Measurements from ENCODE around the gene LITAF. TPM values are rescaled to one million over a fixed set of nuclear protein-coding genes. Genes with fewer than 3 reads are reported as not detected.

The LITAF gene
- total and polyA plus RNA-seq, 2 experiments from 2014 or later, result 83.2 to 150 TPM

- no peak for TF ChIP-seq EZH2phosphoT487 (IDR thresholded peaks at IDR 0.05; ENCODE audit: insufficient read depth, low read depth)
- no peak for TF ChIP-seq EZH2 (IDR thresholded peaks at IDR 0.05; ENCODE audit: insufficient read depth, poor library complexity, severe bottlenecking)
- Histone ChIP-seq H3K4me2 (ENCODE audit: unreplicated experiment) (no peak overlapping the region), H3K79me2 (ENCODE audit: insufficient read depth) (no peaks in the 10 kb centered on the region), H3F3A (ENCODE audit: insufficient read depth) (no peaks in the 10 kb centered on the region), H3K36me3 (ENCODE audit: low read depth) (no peaks in the 10 kb centered on the region), H2AFZ (no peak overlapping the region), H4K20me1 (ENCODE audit: insufficient read depth) (no peaks in the 10 kb centered on the region), H3K9ac (no peak overlapping the region), H3K4me3 (no peak overlapping the region), H3K4me1 (ENCODE audit: insufficient read depth) (peaks cover 24% of the 10 kb centered on the region), H3K27me3 (replicated peaks; ENCODE audit: insufficient read depth) (no peaks in the 10 kb centered on the region), H3K27ac (no peak overlapping the region), H3K9me3 (ENCODE audit: low read depth) (no peaks in the 10 kb centered on the region), H3K9me2 (ENCODE audit: insufficient read depth) (no peaks in the 10 kb centered on the region)
- WGBS, 2 experiments (ENCODE audit: low coverage in 1 of 2, low lambda C conversion rate in 2 of 2, missing lambda C conversion rate in 2 of 2), result 96 to 97% methylated on average over 6 of the region's 6 CpGs
- no peak for DNase-seq
- in situ Hi-C loops (cut with MboI), result no loop called here
These were observed 47.6 kb upstream of the LITAF start for GRCh38 chr16:11634312-11634711.

- in situ Hi-C loops (cut with MboI), result no loop called here
These were observed 46.4 kb upstream of the LITAF start for GRCh38 chr16:11633113-11633512.

GRCh38 chr16:11632455-11632939 is 45.8 kb upstream of the LITAF start:
- H3K9me2 ChIP-seq (ENCODE audit: insufficient read depth), result no peaks in the 10 kb centered on the region
- no peaks in the 10 kb centered on the region for H3K27me3 ChIP-seq (replicated peaks; ENCODE audit: insufficient read depth)
- H3K4me3 ChIP-seq, result 0 out of 2 replicates have a peak overlapping the region, but pooled peaks have one; percentile 4
- TF ChIP-seq EZH2phosphoT487 (IDR thresholded peaks at IDR 0.05; ENCODE audit: insufficient read depth, low read depth) (no peak), EZH2 (IDR thresholded peaks at IDR 0.05; ENCODE audit: insufficient read depth, poor library complexity, severe bottlenecking) (no peak)
- H3K4me1 ChIP-seq (ENCODE audit: insufficient read depth), result peaks cover 38% of the 10 kb centered on the region
- no peaks in the 10 kb centered on the region for H3K36me3 ChIP-seq (ENCODE audit: low read depth)
- 4 to 5% methylated on average over 15 of the region's 15 CpGs for WGBS, 2 experiments (ENCODE audit: low coverage in 1 of 2, low lambda C conversion rate in 2 of 2, missing lambda C conversion rate in 2 of 2)
- H4K20me1 ChIP-seq (ENCODE audit: insufficient read depth), result no peaks in the 10 kb centered on the region
- peak; percentile 93 for DNase-seq
- no peaks in the 10 kb centered on the region for H3K9me3 ChIP-seq (ENCODE audit: low read depth)
- peaks cover 9% of the 10 kb centered on the region for H3F3A ChIP-seq (ENCODE audit: insufficient read depth)
- H3K9ac ChIP-seq, result peak overlapping the region; percentile 81
- in situ Hi-C loops (cut with MboI), result no loop called here
- H3K4me2 ChIP-seq (ENCODE audit: unreplicated experiment), result peak overlapping the region; percentile 32
- peak overlapping the region; percentile 82 for H3K27ac ChIP-seq
- no peaks in the 10 kb centered on the region for H3K79me2 ChIP-seq (ENCODE audit: insufficient read depth)
- H2AFZ ChIP-seq, result peak overlapping the region; percentile 37; the same call in 1 of the 2 replicates

More at GRCh38 chr16:11633113-11633512, 46.4 kb upstream of the LITAF start:
- H3K4me2 ChIP-seq (ENCODE audit: unreplicated experiment), result peak overlapping the region; percentile 32
- H3K9me3 ChIP-seq (ENCODE audit: low read depth), result no peaks in the 10 kb centered on the region
- peak overlapping the region; percentile 37; the same call in 1 of the 2 replicates for H2AFZ ChIP-seq
- 95% methylated on average over 3 of the region's 3 CpGs for WGBS, 2 experiments (ENCODE audit: low coverage in 1 of 2, low lambda C conversion rate in 2 of 2, missing lambda C conversion rate in 2 of 2)
- no peak overlapping the region for H3K4me3 ChIP-seq
- no peaks in the 10 kb centered on the region for H4K20me1 ChIP-seq (ENCODE audit: insufficient read depth)
- no peaks in the 10 kb centered on the region for H3K9me2 ChIP-seq (ENCODE audit: insufficient read depth)
- no peaks in the 10 kb centered on the region for H3K27me3 ChIP-seq (replicated peaks; ENCODE audit: insufficient read depth)
- H3K36me3 ChIP-seq (ENCODE audit: low read depth), result no peaks in the 10 kb centered on the region
- H3K27ac ChIP-seq, result peak overlapping the region; percentile 82
- H3F3A ChIP-seq (ENCODE audit: insufficient read depth), result 0 out of 2 replicates have a peak, but pooled peaks cover 7% of the 10 kb centered on the region
- TF ChIP-seq EZH2 (IDR thresholded peaks at IDR 0.05; ENCODE audit: insufficient read depth, poor library complexity, severe bottlenecking), result no peak
- no peak for TF ChIP-seq EZH2phosphoT487 (IDR thresholded peaks at IDR 0.05; ENCODE audit: insufficient read depth, low read depth)
- peaks cover 33% of the 10 kb centered on the region for H3K4me1 ChIP-seq (ENCODE audit: insufficient read depth)
- H3K79me2 ChIP-seq (ENCODE audit: insufficient read depth), result no peaks in the 10 kb centered on the region
- peak overlapping the region; percentile 81 for H3K9ac ChIP-seq
- DNase-seq, result no peak

- WGBS, 2 experiments (ENCODE audit: low coverage in 1 of 2, low lambda C conversion rate in 2 of 2, missing lambda C conversion rate in 2 of 2), result 92% methylated on average over 7 of the region's 7 CpGs
- H3F3A ChIP-seq (ENCODE audit: insufficient read depth), result peaks cover 22% of the 10 kb centered on the region
- H3K79me2 ChIP-seq (ENCODE audit: insufficient read depth), result no peaks in the 10 kb centered on the region
- H3K9me3 ChIP-seq (ENCODE audit: low read depth), result no peaks in the 10 kb centered on the region
- H3K4me1 ChIP-seq (ENCODE audit: insufficient read depth), result peaks cover 51% of the 10 kb centered on the region
- no peaks in the 10 kb centered on the region for H3K9me2 ChIP-seq (ENCODE audit: insufficient read depth)
- no peak overlapping the region for H3K4me3 ChIP-seq
- H4K20me1 ChIP-seq (ENCODE audit: insufficient read depth), result no peaks in the 10 kb centered on the region
- no peaks in the 10 kb centered on the region for H3K27me3 ChIP-seq (replicated peaks; ENCODE audit: insufficient read depth)
- no peak overlapping the region for H2AFZ ChIP-seq
- no peak overlapping the region; the same call in 1 of the 2 replicates for H3K27ac ChIP-seq
- TF ChIP-seq EZH2 (IDR thresholded peaks at IDR 0.05; ENCODE audit: insufficient read depth, poor library complexity, severe bottlenecking), result no peak
- no peak for TF ChIP-seq EZH2phosphoT487 (IDR thresholded peaks at IDR 0.05; ENCODE audit: insufficient read depth, low read depth)
- H3K9ac ChIP-seq, result no peak overlapping the region
- no peak for DNase-seq
- no peak overlapping the region for H3K4me2 ChIP-seq (ENCODE audit: unreplicated experiment)
- no peaks in the 10 kb centered on the region for H3K36me3 ChIP-seq (ENCODE audit: low read depth)
- in situ Hi-C loops (cut with MboI), result no loop called here
These were observed 44.5 kb upstream of the LITAF start for GRCh38 chr16:11631214-11631613.

DNA sequence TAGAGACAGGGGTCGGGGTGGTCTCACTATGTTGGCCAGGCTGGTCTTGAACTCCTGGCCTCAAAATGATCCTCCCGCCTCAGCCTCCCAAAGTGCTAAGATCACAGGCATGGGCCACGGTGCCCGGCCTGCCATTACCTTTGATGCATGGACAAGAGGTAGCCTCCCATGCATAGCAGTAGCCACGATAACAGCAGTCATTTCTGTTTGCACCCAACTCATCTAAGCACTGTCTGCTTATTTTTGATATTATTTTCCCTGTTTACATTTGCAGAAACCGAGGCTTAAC is 44.0 kb upstream of the LITAF start:
- H3K27ac ChIP-seq, result no peak overlapping the region
- 96 to 100% methylated on average over 6 of the region's 6 CpGs for WGBS, 2 experiments (ENCODE audit: low coverage in 1 of 2, low lambda C conversion rate in 2 of 2, missing lambda C conversion rate in 2 of 2)
- in situ Hi-C loops (cut with MboI), result no loop called here

More for the DNA sequence above, 44.0 kb upstream of the LITAF start:
- H3K4me1 ChIP-seq (ENCODE audit: insufficient read depth), result peaks cover 55% of the 10 kb centered on the region
- H3K4me3 ChIP-seq, result no peak overlapping the region
- H3K27me3 ChIP-seq (replicated peaks; ENCODE audit: insufficient read depth), result no peaks in the 10 kb centered on the region
- H3K36me3 ChIP-seq (ENCODE audit: low read depth), result no peaks in the 10 kb centered on the region
- H3K4me2 ChIP-seq (ENCODE audit: unreplicated experiment), result no peak overlapping the region
- H3K9ac ChIP-seq, result no peak overlapping the region
- no peaks in the 10 kb centered on the region for H3K79me2 ChIP-seq (ENCODE audit: insufficient read depth)
- H3K9me2 ChIP-seq (ENCODE audit: insufficient read depth), result no peaks in the 10 kb centered on the region
- peaks cover 22% of the 10 kb centered on the region for H3F3A ChIP-seq (ENCODE audit: insufficient read depth)
- no peak for DNase-seq
- H3K9me3 ChIP-seq (ENCODE audit: low read depth), result no peaks in the 10 kb centered on the region
- H2AFZ ChIP-seq, result no peak overlapping the region
- no peaks in the 10 kb centered on the region for H4K20me1 ChIP-seq (ENCODE audit: insufficient read depth)
- TF ChIP-seq EZH2 (IDR thresholded peaks at IDR 0.05; ENCODE audit: insufficient read depth, poor library complexity, severe bottlenecking) (no peak), EZH2phosphoT487 (IDR thresholded peaks at IDR 0.05; ENCODE audit: insufficient read depth, low read depth) (no peak)
